Brain microvascular endothelial cell (primary cell): Measurements from ENCODE around the gene RPEL1.

Experiments used
- DNase-seq: peaks from one replicate; pipeline ENCODE4 v3.0.0-alpha.2; 2020
- H3K27ac ChIP-seq: fragments of 250-450 bp; sonication (Bioruptor Pico); 2 replicates; pipeline ENCODE4 v1.5.1; 2020; ENCODE audit warnings: mild to moderate bottlenecking, moderate library complexity
- H3K27me3 ChIP-seq: fragments of 250-450 bp; sonication (Bioruptor Pico); replicated peaks from 2 replicates; pipeline ENCODE4 v1.5.1; 2020; ENCODE audit warnings: mild to moderate bottlenecking
- H3K36me3 ChIP-seq: fragments of 250-450 bp; sonication (Bioruptor Pico); replicated peaks from 2 replicates; pipeline ENCODE4 v1.5.1; 2020; ENCODE audit warnings: mild to moderate bottlenecking
- H3K4me3 ChIP-seq: 2 replicates; pipeline ENCODE4 v1.5.1; 2011; ENCODE audit warnings: low read depth, mild to moderate bottlenecking, control low read depth, low read length, moderate library complexity
- CTCF ChIP-seq: IDR thresholded peaks from 2 replicates; pipeline ENCODE4 v1.5.1; 2011; ENCODE audit warnings: low read depth, mild to moderate bottlenecking, moderate library complexity, low read length, control low read depth, inconsistent platforms; ENCODE audit errors: missing control alignments
- in situ Hi-C: cut with HindIII; loops from 2 replicates; pipeline ENCODE4 v1.10.0; 2017; ENCODE audit warnings: low sequenced_read_pairs, low pct_ligation_motif_present

RPEL1 gene

GRCh38 chr10:103232772-103233488 lies 12.8 kb upstream of the RPEL1 start:
- peak; percentile 73 for DNase-seq
- Histone ChIP-seq H3K27me3 (no peaks in the 10 kb centered on the region), H3K27ac (no peak overlapping the region), H3K36me3 (no peaks in the 10 kb centered on the region), H3K4me3 (no peak overlapping the region)
- in situ Hi-C loops: no loop called here
- no peak for TF ChIP-seq CTCF

GRCh38 chr10:103235775-103236174 lies 9.9 kb upstream of the RPEL1 start:
- Histone ChIP-seq H3K36me3 (no peaks in the 10 kb centered on the region), H3K4me3 (no peak overlapping the region), H3K27ac (no peak overlapping the region), H3K27me3 (no peaks in the 10 kb centered on the region)
- in situ Hi-C loops: no loop called here
- DNase-seq: no peak
- no peak for TF ChIP-seq CTCF

- Histone ChIP-seq H3K27ac (no peak overlapping the region), H3K27me3 (no peaks in the 10 kb centered on the region), H3K4me3 (no peak overlapping the region), H3K36me3 (no peaks in the 10 kb centered on the region)
- peak; percentile 68 for TF ChIP-seq CTCF
- DNase-seq: peak; percentile 44
- in situ Hi-C loops: no loop called here
Observed at GRCh38 chr10:103238506-103239252, 7.0 kb upstream of the RPEL1 start.

GRCh38 chr10:103241262-103242011 lies 4.2 kb upstream of the RPEL1 start:
- Histone ChIP-seq H3K27ac (no peak overlapping the region), H3K4me3 (no peak overlapping the region), H3K27me3 (no peaks in the 10 kb centered on the region), H3K36me3 (no peaks in the 10 kb centered on the region)
- DNase-seq: peak; percentile 10
- TF ChIP-seq CTCF: no peak
- in situ Hi-C loops: no loop called here

- no peak overlapping the region for H3K27ac ChIP-seq
- in situ Hi-C loops: no loop called here
Observed at GRCh38 chr10:103244666-103245271, 918 bp upstream of the RPEL1 start.

More at GRCh38 chr10:103244666-103245271, 918 bp upstream of the RPEL1 start:
- H3K36me3 ChIP-seq: no peaks in the 10 kb centered on the region
- TF ChIP-seq CTCF: peak; percentile 96
- H3K27me3 ChIP-seq: no peaks in the 10 kb centered on the region
- H3K4me3 ChIP-seq: no peak overlapping the region
- peak; percentile 71 for DNase-seq
